GM21529 (cell line): ENCODE results near the gene MKNK2.
"Not testable (repeated sequence)": the region's sequence is repeated elsewhere in the genome, so short reads cannot be mapped to it uniquely, and the experiment has no call there.

ENCODE experiments used
- ATAC-seq: cut with Tn5 transposase; IDR thresholded peaks from one replicate; pipeline ENCODE4 v1.9.1; 2021; ENCODE audit not compliant: unreplicated experiment

Gene MKNK2

DNA sequence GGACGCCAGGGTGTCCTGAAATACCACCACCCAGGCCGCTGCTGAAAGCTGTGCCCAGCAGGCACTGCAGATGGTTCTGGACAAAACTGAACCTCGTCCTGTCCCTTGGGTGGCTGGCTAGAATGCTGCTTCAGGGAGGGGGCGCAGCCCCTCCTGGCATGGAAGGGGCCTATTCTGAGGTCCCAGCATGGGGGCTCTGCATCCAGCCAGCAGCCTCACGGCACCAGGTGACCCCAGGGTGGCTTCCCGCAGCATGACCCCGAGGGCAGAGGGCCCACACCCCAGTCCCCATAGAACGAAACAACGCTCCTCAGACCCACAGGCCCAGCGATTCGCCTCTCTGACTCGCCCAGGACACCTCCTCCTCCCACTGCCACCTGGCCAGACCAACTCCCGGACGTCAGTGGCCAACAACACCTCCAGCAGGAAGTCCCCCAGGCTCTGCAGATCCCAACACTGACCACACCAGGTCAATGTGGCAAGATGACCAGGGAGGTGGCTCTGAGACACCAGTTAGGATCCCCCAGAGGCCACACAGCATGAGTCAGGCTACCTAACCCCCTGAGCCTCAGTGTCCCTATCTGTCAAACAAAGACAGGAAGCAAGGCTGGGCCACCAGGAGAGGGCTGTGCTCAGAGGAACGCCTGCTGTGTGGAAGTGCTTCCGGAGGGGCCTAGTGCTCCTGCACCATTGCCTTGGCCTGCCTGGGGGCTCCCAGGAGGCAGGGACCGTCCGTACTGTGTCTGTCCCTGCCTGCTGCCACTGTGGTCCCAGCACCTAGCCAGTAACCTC is 6.1 kb downstream of the MKNK2 start:
- no peak for ATAC-seq

DNA sequence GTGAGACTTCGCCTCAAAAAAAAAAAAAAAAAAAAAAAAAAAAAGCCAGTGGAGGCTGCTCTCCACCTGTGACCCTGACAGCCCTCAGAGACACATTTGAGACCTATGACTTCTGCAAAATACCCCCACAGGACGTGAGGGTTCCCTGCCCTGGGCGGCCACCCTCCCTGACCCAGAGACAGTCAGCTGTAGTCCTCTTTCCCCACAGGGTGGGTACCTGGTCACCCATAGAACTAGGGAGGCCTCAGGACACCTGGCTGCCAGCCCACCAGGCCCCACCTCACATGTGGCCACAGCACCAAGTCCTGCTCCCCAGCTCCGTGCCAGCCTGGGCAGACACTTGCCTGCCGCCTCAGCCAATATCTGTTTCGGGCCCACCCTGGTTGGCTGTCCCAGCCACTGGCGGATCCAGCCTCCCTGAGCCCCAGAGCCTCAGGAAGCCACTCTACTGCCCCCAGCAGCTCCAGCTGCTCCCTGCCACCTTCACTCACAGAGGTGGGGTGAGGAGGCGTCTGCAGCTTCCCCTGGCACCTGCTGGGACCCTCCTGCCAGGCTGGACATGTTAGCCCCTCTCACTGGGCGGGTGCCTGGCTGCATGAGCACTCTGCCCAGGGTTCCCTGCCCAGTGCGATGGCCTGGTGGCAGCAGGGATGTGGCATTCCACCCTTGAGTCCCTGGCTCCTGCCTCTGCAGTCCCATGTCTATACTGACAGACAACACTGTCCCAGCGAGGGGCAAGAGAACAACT is 6.9 kb downstream of the MKNK2 start:
- no peak for ATAC-seq

DNA sequence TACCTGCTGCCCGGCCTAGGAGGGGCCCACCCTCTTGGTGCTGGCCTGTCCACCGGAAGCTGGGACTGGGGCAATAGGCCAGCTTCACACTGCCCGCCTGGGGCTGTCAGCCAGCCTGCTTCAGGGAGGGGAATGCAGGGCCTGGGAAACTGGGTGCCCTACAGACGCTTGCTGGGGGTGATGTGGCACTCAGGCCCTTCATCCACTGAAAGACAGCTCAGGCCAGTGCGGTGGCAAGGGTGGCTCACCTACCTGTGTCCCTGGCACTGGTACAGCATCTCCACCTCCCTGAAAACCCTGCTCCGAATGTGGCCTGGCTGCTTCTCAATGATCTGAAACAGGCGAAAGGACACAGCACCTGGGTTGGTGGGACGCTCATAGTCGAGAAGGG is 7.8 kb downstream of the MKNK2 start:
- no peak for ATAC-seq

DNA sequence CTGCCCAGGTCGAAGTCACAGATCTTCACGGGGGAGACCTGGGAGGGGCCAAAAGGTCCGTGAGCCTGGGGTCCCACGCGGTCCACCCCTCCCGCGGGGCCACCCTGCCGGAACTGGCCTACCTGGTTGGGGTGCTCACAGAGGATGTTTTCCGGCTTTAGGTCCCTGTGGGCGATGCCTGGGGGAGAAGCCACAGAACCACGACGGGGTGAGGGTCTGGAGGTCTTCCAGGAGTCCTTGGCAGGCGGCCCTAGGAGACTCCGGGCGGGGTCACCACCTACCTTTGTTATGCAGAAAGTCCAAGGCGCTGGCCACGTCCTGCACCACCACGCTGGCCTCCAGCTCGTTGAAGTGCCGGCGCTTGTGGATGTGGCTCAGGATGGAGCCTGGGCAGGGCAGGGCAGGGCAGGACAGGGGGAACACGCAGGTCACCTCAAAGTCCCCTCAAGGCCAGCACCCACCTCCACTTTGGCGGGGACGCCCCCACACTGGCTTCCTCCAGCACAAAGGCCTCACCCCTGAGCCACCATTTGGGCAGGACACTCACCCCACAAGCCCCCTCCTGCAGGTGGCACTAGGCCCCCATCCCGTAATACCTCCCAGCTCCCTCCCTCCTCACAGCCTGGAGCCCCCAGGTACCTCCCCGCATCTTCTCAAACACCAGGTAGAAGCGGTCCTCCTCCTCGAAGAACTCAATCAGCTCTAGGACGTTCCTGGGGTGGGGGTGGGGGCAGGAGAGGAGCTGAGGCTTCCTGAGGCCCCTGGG is 8.4 kb downstream of the MKNK2 start:
- peak; percentile 3 for ATAC-seq

DNA sequence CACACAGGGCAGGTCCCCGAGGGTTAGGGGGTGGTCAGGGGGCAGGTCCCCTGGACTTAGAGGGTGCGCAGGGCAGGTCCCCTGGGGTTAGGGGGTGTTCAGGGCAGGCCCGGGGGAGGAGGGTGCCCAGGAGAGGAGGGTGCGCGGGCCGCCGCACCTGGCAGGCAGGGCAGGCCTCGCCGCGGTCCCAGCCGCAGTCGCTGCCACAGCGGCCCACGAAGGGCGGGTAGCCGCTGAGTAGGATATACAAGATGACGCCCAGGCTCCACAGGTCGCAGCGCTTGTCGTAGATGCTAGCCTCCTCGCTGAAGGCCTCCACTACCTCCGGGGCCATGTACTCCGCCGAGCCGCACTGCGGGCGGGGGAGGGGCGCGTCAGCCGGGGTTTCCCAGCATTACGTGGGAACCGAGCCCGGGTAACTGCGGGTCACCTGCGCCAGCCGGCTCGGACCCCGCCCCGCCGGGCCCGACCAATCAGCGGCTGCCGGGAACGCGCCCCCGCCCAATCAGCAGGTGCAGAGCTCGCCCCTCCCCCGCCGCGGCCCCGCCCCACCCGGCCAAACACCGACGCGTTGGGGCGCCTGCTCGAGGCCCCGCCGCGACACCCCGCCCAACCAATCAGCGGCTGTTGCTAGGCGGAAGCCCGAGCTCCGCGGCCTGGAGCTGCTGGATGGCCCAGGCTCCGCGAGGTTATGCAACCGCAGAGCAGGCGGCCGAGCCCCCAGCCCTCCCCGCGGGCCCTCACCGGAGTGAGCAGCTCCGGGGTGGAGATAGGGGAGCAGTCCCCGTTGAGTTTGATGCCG is 9.2 kb downstream of the MKNK2 start:
- peak; percentile 58 for ATAC-seq

DNA sequence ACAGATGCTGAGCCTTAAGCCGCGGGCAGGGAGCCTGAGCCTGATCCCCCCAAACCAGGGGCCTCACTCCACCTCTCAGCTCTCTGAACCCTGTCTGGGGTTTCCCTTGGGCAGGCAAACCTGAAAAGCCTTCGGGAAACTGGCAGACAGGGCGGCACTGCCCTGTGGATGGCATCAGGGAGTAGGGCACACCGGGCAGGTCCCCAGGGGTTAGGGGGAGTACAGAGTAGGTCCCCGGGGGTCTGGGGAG is 9.7 kb downstream of the MKNK2 start:
- ATAC-seq = no peak

DNA sequence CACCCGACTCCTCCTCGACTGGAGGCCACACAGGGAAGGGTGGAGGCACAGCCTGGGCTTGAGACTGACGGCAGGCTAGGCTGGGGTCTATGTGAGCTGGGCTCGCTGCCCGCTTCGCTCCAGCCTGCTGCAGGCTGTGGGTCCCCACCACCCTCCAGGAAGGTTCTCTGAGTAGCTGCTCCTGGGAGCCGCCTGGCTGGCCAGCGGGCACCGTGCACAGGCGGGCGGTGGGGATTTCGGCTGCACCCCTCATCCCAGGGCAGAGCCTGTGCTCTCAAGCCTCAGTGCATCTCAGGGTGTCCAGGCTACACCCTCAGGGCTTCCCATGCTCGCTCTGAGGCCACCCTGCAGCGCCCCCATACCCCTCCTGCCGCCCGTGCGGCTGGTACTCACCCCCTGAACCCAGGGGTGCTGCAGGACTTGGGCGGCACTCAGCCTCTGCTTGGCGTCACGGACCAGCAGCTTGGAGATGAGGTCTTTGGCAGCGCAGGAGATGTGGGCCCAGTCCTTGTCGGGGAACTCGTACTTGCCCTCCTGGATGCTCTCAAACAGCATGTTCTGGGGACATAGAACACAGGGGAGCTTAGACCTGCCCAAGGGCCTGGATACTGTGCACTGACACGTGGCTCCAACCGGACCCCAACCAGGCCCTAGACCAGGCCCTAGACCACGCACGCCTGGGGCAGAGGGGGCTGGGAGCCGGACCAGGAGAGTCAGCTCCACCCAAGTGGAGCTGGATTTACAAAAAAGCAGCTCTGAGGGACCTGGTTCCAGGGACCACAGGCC is 10.2 kb downstream of the MKNK2 start:
- no peak for ATAC-seq

DNA sequence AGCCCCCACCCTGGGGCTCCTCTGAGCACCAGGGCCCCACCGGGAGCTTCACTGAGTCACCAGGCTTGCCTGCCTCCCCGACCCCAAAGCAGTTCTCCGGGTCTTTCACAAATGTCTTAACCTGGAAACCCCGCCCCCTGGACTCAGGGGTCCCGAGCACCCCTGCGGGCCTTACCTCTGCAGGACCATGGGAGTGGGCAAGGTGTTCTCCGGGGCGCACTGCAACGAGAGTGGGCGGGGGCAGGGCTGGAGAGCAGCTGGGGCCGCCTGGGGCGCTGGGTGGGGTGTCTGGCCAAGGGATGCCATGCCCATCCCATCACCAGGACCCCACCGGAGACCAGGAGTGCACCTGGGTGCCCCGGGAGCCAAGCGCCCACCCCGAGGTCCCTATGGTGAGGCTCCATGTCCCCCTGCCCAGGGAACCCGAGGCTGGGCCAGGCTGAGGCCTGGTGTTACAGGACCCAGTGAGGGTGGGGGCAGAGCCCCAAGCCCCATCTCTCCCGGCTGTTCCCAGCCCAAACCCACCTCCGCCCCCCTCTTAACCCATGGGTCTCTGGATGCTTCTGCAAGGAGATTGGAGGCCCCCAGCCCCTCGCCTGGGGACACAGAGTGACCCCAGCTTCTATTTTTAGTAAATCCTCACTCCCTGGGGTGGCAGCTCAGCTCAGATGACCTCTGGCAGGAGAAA is 10.9 kb downstream of the MKNK2 start:
- no peak for ATAC-seq

DNA sequence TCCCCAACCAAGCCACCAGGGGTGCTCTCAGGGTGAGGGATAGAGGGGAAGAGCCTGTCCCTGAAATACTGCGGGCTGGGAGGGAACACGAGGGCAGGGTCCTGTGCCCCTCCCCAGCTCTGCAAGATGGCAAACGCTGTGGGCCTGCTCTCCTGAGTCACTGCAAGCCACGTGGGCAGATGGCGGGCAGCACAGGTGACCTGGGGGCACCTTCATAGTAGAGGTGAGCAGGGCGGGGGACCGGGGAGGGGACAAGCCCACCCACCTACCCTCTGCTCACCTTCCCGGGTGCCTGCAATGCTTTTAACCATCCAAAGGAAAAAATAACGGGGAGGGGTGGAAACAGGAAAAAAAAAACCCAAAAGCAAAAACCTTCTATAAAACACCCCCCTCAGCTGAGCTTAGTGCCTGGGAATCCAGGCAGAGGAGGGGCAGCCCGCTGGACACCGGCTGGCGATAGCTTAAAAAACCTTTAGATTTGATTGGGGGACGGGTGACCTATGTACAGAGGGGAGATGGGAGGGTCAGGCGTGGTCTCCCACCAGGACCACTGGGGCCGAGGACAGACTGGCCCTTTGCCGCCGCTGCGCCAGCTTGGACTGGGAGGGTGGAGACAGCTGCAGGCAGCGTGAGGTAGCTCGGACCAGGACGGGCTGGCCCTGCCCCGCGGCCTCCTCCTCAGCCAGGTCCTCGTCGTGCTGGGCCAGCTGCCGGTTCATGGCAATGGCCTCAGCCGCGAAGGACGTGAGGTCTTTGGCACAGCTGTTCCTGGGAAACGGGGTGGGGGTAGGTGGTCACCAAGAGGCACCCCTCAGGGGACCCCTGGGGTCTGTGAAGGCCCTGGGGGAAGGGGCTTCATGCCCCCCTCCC is 11.7 kb downstream of the MKNK2 start:
- ATAC-seq = no peak

DNA sequence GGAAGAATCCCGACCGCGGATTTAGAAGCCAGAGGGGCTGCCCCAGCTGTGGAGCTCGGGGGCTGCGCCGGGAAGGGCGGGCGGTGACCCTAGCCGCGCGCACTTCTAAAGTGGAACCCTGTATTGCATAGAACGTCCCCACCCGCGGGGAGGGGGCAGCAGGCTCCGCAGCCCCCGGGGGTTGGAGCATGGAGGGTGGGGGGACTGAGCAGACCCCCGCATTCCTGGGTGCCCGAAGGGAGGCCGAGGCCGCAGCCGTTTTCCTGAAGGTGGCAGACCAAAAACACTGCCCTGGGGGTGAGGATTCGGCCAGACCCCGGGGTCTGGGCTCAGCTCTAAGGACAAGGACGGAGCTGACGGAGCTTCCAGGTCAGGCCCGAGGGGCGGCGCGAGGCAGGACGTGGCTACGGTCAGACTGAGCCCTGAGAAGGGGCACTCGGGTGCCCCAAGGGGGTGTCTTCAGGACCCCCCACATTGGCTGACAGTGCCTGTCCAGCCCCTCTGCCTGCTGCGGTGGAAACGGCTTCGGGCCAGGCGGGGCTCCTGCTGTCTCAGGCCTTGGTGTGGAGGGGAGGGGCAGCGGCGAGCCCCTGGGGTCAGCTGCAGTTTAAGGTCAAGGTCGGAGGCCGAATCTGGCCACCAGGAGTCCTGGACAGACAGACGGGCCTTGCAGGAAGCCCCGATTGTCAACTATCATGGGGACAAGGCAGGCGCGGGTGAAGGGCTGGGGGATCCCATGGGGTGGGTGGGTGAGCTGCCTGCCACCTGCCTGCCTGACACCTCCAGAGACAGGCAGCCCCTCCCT is 12.6 kb downstream of the MKNK2 start:
- ATAC-seq = no peak

DNA sequence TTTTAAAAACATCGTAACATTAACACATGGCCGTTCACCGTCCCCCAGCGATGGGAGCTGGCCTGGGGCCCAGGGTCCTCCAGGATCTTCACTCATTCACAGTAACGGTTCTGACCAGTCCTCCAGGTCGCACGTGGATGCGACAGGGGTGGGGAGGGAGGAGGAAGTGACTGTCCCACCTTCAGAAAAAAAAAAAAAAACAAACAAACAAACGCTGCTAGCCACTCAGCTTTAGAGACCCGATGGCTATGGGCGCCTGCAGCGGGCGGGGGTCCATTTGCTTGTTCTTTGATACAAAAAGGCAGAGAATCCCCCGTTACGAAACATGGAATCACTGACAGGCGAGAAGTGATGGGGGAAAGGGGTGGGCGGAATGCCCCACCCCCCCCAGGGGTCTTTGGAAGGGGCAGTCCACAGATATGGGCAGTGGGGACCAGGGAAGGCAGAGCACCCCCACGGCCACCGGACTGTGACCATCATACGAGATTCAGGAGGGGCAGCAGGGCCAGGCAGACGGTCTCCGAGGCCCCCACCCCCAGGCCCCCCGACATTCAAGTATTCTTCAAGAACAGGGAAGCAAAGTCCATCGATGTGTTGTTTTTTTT is 13.3 kb downstream of the MKNK2 start:
- ATAC-seq = no peak

DNA sequence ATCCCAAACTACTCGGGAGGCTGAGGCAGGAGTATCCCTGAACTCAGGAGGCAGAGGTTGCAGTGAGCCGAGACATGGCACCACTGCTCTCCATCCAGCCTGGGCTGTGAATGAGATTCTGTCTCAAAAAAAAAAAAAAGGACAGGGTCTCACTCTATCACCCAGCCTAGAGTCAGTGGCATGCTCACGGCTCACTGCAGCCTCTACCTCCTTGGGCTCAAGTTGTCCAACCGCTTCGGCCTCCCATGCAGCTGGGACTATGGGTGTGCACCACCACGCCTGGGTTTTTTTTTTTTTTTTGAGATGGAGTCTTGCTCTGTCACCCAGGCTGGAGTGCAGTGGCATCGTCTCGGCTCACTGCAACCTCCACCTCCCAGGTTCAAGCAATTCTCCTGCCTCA is 14.6 kb downstream of the MKNK2 start:
- no peak for ATAC-seq

DNA sequence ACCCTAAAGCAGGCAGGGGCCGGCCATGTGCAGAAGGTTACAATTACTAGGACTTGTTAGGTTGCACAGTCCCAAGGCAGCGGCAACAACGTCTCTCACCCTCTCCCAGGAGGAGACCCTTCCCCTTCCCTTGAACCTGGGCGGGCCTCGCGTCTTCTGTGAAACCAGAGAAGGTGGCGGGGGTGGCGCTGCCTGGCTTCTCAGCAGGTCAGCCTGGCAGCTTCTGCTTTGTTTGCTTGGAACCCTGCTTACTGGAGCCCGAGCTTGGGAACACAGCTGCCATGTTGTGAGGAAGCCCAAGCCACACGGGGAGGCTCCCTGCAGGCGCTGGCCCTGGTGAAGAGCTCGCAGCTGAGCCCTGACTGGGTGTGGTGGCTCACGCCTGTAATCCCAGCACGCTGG is 15.5 kb downstream of the MKNK2 start:
- no peak for ATAC-seq

DNA sequence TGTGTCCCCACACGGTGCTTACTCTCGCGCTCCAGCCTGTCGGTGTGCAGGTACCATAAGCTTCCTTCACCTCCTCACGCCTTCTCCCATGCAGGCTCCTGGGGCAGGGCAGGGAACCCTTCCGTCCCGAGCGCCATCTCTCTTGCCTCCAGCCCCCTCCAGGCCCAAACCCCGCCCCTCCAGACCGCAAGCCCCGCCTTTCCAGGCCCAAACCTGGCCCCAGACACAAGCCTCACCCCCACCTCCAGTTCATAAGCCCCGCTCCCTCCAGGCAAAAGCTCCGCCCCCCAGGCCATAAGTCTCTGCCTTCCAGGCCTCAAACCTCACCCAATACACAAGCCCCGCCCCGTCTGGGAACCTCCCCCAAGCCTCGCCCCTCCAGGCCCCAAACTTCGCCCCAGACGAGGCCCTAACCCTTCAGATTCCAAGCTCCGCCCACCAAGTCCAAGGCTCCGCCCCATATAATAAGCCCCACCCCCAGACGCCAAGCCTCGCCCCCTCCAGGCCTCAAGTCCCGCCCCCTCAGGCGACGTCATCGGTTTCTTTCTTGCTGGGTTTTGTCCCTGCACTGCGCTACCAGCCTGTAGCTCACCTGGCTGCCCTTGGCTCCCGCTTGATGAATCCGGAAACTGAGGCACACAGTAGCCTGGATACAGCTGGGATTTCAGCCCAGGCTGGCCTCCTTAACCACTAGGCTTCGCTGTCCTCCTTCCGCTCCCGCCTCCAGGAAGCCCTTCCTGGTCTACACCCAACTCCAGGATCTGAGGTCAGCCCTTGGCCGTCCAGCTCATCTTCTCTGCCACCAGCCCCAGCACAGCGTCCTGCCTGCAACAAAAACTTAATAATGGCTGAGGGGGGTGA is 16.1 kb downstream of the MKNK2 start:
- ATAC-seq = no peak

DNA sequence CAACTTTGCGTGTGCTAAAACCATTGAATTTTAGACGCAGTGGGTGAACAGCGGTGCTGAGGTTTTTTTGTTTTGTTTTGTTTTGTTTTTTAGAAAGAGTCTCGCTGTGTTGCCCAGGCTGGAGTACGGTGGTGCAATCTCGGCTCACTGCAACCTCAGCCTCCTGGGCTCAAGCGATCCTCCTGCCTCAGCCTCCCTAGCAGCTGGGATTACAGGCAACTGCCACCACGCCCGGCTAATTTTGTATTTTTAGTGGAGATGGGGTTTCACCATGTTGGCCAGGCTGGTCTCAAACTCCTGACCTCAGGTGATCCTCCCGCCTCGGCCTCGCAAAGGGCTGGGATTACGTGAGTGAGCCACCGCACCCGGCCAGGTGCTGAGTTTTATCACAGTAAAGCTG is 16.8 kb downstream of the MKNK2 start:
- ATAC-seq = not testable (repeated sequence)

DNA sequence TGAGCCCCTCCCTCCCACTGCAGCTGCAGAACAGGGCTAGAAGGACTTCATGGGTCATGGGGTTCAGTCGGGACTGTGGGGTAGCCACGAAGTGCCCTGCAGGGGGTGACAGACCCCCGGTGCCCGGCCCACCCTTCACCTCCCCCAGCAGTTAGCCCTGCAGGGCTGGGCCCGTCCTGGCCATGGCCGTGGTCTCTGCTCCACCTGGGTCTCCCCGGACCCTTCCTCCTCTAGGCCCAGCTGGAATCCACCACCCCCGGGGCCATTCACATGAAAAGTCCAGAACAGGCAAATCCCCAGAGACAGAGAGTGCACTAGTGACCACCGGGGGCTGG is 17.3 kb downstream of the MKNK2 start:
- ATAC-seq = no peak
